Choroid plexus epithelial cell (primary cell): ENCODE data around the gene PDZD2.
A peak's percentile ranks its signal among the peaks of the same experiment; 100 is the strongest.
"Not testable (repeated sequence)": the region's sequence is repeated elsewhere in the genome, so short reads cannot be mapped to it uniquely, and the experiment has no call there.

Experiments used
- DNase-seq: peaks from one replicate; pipeline ENCODE4 v3.0.0-alpha.2; 2010; ENCODE audit warnings: low read depth
- H3K4me3 ChIP-seq: 2 replicates; pipeline ENCODE4 v1.5.1; 2011; ENCODE audit warnings: low read depth, mild to moderate bottlenecking, control low read depth, low read length, moderate library complexity
- CTCF ChIP-seq: conservative IDR thresholded peaks from 2 replicates; pipeline ENCODE4 v1.5.1; 2011; ENCODE audit warnings: low read depth, mild to moderate bottlenecking, control low read depth, inconsistent platforms, low read length, moderate library complexity

Gene PDZD2

GRCh38 chr5:32004404-32004803, 365.5 kb downstream of the PDZD2 start:
- TF ChIP-seq CTCF = no peak
- DNase-seq = no peak
- no peak overlapping the region for H3K4me3 ChIP-seq

- TF ChIP-seq CTCF = no peak
- DNase-seq = no peak
- H3K4me3 ChIP-seq = no peak overlapping the region
Measured at GRCh38 chr5:32008746-32009145, 369.8 kb downstream of the PDZD2 start.

- H3K4me3 ChIP-seq = no peak overlapping the region
- no peak for DNase-seq
- TF ChIP-seq CTCF = peak; percentile 20
Measured at GRCh38 chr5:32013658-32014057, 374.7 kb downstream of the PDZD2 start.

- no peak overlapping the region for H3K4me3 ChIP-seq
- DNase-seq = no peak
- TF ChIP-seq CTCF = no peak
Measured at GRCh38 chr5:32014096-32014745, 375.3 kb downstream of the PDZD2 start.

GRCh38 chr5:32015262-32015661, 376.3 kb downstream of the PDZD2 start:
- DNase-seq, H3K4me3 ChIP-seq: not testable (repeated sequence)

GRCh38 chr5:32017692-32018367, 378.9 kb downstream of the PDZD2 start:
- TF ChIP-seq CTCF = no peak
- peak; percentile 69 for DNase-seq
- no peak overlapping the region for H3K4me3 ChIP-seq

GRCh38 chr5:32018476-32019436, 379.8 kb downstream of the PDZD2 start:
- no peak for DNase-seq
- no peak for TF ChIP-seq CTCF
- H3K4me3 ChIP-seq = no peak overlapping the region
